ENCODE data around the gene STOX1. TPM values are rescaled to one million over a fixed set of nuclear protein-coding genes. Genes with fewer than 3 reads are reported as not detected.
"Not testable (repeated sequence)": the region's sequence is repeated elsewhere in the genome, so short reads cannot be mapped to it uniquely, and the experiment has no call there.

Gene STOX1
- total RNA-seq, 1 experiment from 2014 or later, result 5.9 TPM

DNA sequence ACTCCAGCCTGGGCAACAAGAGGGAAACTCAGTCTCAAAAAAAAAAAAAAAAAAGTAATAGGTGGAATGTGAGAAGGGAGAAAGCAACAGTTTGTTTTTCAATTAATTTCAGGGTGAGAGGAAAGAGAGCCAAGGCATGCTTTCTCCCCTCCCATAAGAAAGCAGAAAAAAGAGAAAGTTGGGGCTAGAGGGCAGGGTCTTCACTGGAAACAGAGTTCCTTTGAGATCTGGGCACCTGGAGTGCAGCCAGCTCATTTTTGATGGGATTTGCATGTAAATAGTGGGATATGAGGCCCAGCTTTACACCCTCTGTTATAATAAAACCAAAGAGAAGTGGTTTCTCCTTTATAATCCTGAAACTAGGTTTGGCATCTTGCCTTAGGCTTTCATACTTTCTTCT, 13.8 kb upstream of the STOX1 start:
- Histone ChIP-seq H3K9me2 (ENCODE audit: insufficient read depth) (no peaks in the 10 kb centered on the region), H3K9me3 (ENCODE audit: control insufficient read depth in 1 of 2, insufficient read depth in 1 of 2, low read depth in 1 of 2, low read length in 2 of 2) (no peaks in the 10 kb centered on the region), H2AFZ (ENCODE audit: low read depth, low read length, poor library complexity, severe bottlenecking) (no peak overlapping the region), H3K4me3 (replicated peaks in 1 of 2; ENCODE audit: low read depth in 1 of 2, low read length in 2 of 2) (no peak overlapping the region), H3K36me3 (ENCODE audit: control insufficient read depth in 1 of 2, insufficient read depth in 2 of 2, low read length in 2 of 2) (no peaks in the 10 kb centered on the region), H3K9ac (ENCODE audit: low read length) (no peak overlapping the region), H3K27me3 (ENCODE audit: insufficient read depth, low read length) (no peaks in the 10 kb centered on the region), H4K20me1 (ENCODE audit: insufficient read depth) (no peaks in the 10 kb centered on the region), H3K4me1 (ENCODE audit: control insufficient read depth in 1 of 2, insufficient read depth in 2 of 2, low read length in 2 of 2) (peaks cover 4 to 10% of the 10 kb centered on the region in 2 experiments; a peak in 2 of 4 replicates), H3K79me2 (ENCODE audit: insufficient read depth, low read length) (no peaks in the 10 kb centered on the region), H3K27ac (ENCODE audit: low read depth, low read length) (no peak overlapping the region), H3K4me2 (ENCODE audit: low read length) (no peak overlapping the region)
- ATAC-seq (no peak), DNase-seq (ENCODE audit: low read depth, low spot score) (no peak)
- POLR2A ChIA-PET, result no interaction called here
- TF ChIP-seq ELF1 (IDR thresholded peaks at IDR 0.05; ENCODE audit: borderline replicate concordance, low read depth) (no peak), RAD21 (IDR thresholded peaks at IDR 0.05; ENCODE audit: low read depth) (no peak)
- TF ChIP-seq, protein P1, sequence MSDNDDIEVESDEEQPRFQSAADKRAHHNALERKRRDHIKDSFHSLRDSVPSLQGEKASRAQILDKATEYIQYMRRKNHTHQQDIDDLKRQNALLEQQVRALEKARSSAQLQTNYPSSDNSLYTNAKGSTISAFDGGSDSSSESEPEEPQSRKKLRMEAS (IDR thresholded peaks at IDR 0.05), result no peak
- TF ChIP-seq, protein P2, sequence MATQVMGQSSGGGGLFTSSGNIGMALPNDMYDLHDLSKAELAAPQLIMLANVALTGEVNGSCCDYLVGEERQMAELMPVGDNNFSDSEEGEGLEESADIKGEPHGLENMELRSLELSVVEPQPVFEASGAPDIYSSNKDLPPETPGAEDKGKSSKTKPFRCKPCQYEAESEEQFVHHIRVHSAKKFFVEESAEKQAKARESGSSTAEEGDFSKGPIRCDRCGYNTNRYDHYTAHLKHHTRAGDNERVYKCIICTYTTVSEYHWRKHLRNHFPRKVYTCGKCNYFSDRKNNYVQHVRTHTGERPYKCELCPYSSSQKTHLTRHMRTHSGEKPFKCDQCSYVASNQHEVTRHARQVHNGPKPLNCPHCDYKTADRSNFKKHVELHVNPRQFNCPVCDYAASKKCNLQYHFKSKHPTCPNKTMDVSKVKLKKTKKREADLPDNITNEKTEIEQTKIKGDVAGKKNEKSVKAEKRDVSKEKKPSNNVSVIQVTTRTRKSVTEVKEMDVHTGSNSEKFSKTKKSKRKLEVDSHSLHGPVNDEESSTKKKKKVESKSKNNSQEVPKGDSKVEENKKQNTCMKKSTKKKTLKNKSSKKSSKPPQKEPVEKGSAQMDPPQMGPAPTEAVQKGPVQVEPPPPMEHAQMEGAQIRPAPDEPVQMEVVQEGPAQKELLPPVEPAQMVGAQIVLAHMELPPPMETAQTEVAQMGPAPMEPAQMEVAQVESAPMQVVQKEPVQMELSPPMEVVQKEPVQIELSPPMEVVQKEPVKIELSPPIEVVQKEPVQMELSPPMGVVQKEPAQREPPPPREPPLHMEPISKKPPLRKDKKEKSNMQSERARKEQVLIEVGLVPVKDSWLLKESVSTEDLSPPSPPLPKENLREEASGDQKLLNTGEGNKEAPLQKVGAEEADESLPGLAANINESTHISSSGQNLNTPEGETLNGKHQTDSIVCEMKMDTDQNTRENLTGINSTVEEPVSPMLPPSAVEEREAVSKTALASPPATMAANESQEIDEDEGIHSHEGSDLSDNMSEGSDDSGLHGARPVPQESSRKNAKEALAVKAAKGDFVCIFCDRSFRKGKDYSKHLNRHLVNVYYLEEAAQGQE (IDR thresholded peaks at IDR 0.05; ENCODE audit: low read depth), result no peak
- CTCF ChIA-PET, result no interaction called here
- no TSS peak for BruUV-seq (replicated peaks)
- intact Hi-C loops (cut with micrococcal nuclease), result no loop called here
- RAD21 ChIA-PET (ENCODE audit: low non-redundant PET in 1 of 2, low total read pairs in 2 of 2, uncharacterized antibody in 2 of 2, unreplicated experiment in 2 of 2), result no interaction called here

DNA sequence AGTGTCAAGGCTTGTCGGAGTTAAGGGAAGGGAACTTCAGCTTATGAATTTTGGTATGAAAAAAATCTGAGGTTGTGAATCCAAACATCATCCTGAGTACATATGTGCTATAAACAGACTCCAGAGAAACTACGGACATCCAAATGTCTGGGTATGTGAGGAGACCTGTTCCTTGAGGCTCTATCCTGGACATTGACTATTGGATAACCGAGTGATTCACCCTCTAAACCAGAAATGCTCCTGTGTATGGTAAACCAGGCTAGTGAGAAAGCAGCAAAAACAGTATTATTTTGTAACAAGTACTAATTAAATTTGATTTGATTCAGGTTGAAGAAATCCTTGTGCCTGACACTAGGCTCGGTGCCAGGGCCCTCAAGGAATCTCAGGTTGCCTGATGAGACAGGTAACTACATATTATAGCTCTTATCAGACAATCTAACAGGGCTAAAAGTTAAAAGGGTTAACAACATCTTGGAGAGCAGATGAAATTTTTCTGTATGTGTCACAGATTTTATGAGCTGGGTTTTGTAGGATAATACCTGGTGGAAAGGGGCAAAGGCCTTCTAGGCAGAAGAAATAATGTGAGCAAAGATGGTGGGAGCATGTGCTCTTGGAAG, 10.4 kb upstream of the STOX1 start:
- no peaks in the 10 kb centered on the region for H3K9me3 ChIP-seq (ENCODE audit: control insufficient read depth in 1 of 2, insufficient read depth in 1 of 2, low read depth in 1 of 2, low read length in 2 of 2)
- H3K36me3 ChIP-seq (ENCODE audit: control insufficient read depth in 1 of 2, insufficient read depth in 2 of 2, low read length in 2 of 2), result no peaks in the 10 kb centered on the region
- RAD21 ChIA-PET (ENCODE audit: low non-redundant PET in 1 of 2, low total read pairs in 2 of 2, uncharacterized antibody in 2 of 2, unreplicated experiment in 2 of 2), result no interaction called here
- H3K27ac ChIP-seq (ENCODE audit: low read depth, low read length), result no peak overlapping the region
- H3K9me2 ChIP-seq (ENCODE audit: insufficient read depth), result no peaks in the 10 kb centered on the region
- H4K20me1 ChIP-seq (ENCODE audit: insufficient read depth), result no peaks in the 10 kb centered on the region
- no peaks in the 10 kb centered on the region for H3K27me3 ChIP-seq (ENCODE audit: insufficient read depth, low read length)
- no peak for ATAC-seq
- no TSS peak for BruUV-seq (replicated peaks)
- no peak overlapping the region for H3K4me3 ChIP-seq (replicated peaks in 1 of 2; ENCODE audit: low read depth in 1 of 2, low read length in 2 of 2)
- POLR2A ChIA-PET, result no interaction called here
- DNase-seq (ENCODE audit: low read depth, low spot score), result no peak
- TF ChIP-seq ELF1 (IDR thresholded peaks at IDR 0.05; ENCODE audit: borderline replicate concordance, low read depth) (no peak), POLR2A (IDR thresholded peaks at IDR 0.05; ENCODE audit: borderline replicate concordance, extremely low read depth, insufficient read depth, insufficient read length) (no peak)
- H3K4me1 ChIP-seq (ENCODE audit: control insufficient read depth in 1 of 2, insufficient read depth in 2 of 2, low read length in 2 of 2), result peaks cover 4 to 10% of the 10 kb centered on the region in 2 experiments; a peak in 2 of 4 replicates
- H3K4me2 ChIP-seq (ENCODE audit: low read length), result no peak overlapping the region
- CTCF ChIA-PET, result no interaction called here
- no peak overlapping the region; the same call in 1 of the 2 replicates for H3K9ac ChIP-seq (ENCODE audit: low read length)
- H3K79me2 ChIP-seq (ENCODE audit: insufficient read depth, low read length), result no peaks in the 10 kb centered on the region
- intact Hi-C loops (cut with micrococcal nuclease), result no loop called here
- no peak overlapping the region for H2AFZ ChIP-seq (ENCODE audit: low read depth, low read length, poor library complexity, severe bottlenecking)

DNA sequence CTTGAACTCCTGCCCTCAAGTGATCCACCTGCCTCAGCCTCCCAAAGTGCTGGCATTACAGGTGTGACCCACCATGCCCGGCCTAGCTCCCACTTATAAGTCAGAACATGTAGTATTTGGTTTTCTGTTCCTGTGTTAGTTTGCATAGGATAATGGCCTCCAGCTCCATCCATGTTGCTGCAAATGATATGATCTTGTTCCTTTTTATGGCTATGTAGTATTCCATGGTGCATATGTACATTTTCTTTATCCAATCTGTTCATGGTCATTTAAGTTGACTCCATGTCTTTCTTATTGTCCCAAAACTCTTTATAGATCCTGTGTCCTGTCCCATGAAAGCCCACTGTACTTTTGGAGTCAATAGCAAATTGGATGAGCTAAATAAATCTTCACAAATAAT, 7.0 kb upstream of the STOX1 start:
- POLR2A ChIA-PET; H3K27me3 ChIP-seq (ENCODE audit: insufficient read depth, low read length); H2AFZ ChIP-seq (ENCODE audit: low read depth, low read length, poor library complexity, severe bottlenecking); RAD21 ChIA-PET (ENCODE audit: low non-redundant PET in 1 of 2, low total read pairs in 2 of 2, uncharacterized antibody in 2 of 2, unreplicated experiment in 2 of 2); H3K9me3 ChIP-seq (ENCODE audit: control insufficient read depth in 1 of 2, insufficient read depth in 1 of 2, low read depth in 1 of 2, low read length in 2 of 2); intact Hi-C loops (cut with micrococcal nuclease); H4K20me1 ChIP-seq (ENCODE audit: insufficient read depth); CTCF ChIA-PET; H3K9ac ChIP-seq (ENCODE audit: low read length); BruUV-seq (replicated peaks); DNase-seq (ENCODE audit: low read depth, low spot score); H3K36me3 ChIP-seq (ENCODE audit: control insufficient read depth in 1 of 2, insufficient read depth in 2 of 2, low read length in 2 of 2); H3K27ac ChIP-seq (ENCODE audit: low read depth, low read length); H3K9me2 ChIP-seq (ENCODE audit: insufficient read depth); H3K79me2 ChIP-seq (ENCODE audit: insufficient read depth, low read length); H3K4me2 ChIP-seq (ENCODE audit: low read length); H3K4me3 ChIP-seq (replicated peaks in 1 of 2; ENCODE audit: low read depth in 1 of 2, low read length in 2 of 2); ATAC-seq: not testable (repeated sequence)
- peaks cover 4 to 10% of the 10 kb centered on the region in 2 experiments; a peak in 2 of 4 replicates for H3K4me1 ChIP-seq (ENCODE audit: control insufficient read depth in 1 of 2, insufficient read depth in 2 of 2, low read length in 2 of 2)

Data from HCT116 (cell line).